ENCODE data around the gene ZNF648. TPM values are rescaled to one million over a fixed set of nuclear protein-coding genes. Genes with fewer than 3 reads are reported as not detected.
"Not testable (repeated sequence)": the region's sequence is repeated elsewhere in the genome, so short reads cannot be mapped to it uniquely, and the experiment has no call there.

ZNF648 gene
- not detected in 2 replicates for total RNA-seq

GRCh38 chr1:182061594-182061993 lies at the start of gene ZNF648:
TSS of gene ZNF648 (minus strand) at chr1:182061712. CDS start at chr1:182058010, 3,702 bp downstream.
- DNase-seq (ENCODE audit: low read depth) = no peak

- DNase-seq (ENCODE audit: low read depth) = no peak
Measured at GRCh38 chr1:182110635-182111034, 49.1 kb upstream of the ZNF648 start.

- no peak for DNase-seq (ENCODE audit: low read depth)
Measured at GRCh38 chr1:182109771-182110170, 48.3 kb upstream of the ZNF648 start.

- DNase-seq (ENCODE audit: low read depth) = no peak
Measured at GRCh38 chr1:182107209-182107608, 45.7 kb upstream of the ZNF648 start.

- DNase-seq (ENCODE audit: low read depth) = no peak
Measured at GRCh38 chr1:182102043-182102416, 40.5 kb upstream of the ZNF648 start.

- peak; percentile 69 for DNase-seq (ENCODE audit: low read depth)
Measured at GRCh38 chr1:182101415-182102042, 40.0 kb upstream of the ZNF648 start.

- DNase-seq (ENCODE audit: low read depth) = no peak
Measured at GRCh38 chr1:182098301-182098700, 36.8 kb upstream of the ZNF648 start.

- DNase-seq (ENCODE audit: low read depth) = no peak
Measured at GRCh38 chr1:182095946-182096345, 34.4 kb upstream of the ZNF648 start.

GRCh38 chr1:182094514-182095005 lies 33.0 kb upstream of the ZNF648 start:
- not testable (repeated sequence) for DNase-seq (ENCODE audit: low read depth)

- DNase-seq (ENCODE audit: low read depth) = no peak
Measured at GRCh38 chr1:182093781-182094180, 32.3 kb upstream of the ZNF648 start.

- DNase-seq (ENCODE audit: low read depth) = no peak
Measured at GRCh38 chr1:182092336-182092735, 30.8 kb upstream of the ZNF648 start.

GRCh38 chr1:182091083-182091482 lies 29.6 kb upstream of the ZNF648 start:
- no peak for DNase-seq (ENCODE audit: low read depth)

- peak; percentile 2 for DNase-seq (ENCODE audit: low read depth)
Measured at GRCh38 chr1:182087719-182088350, 26.3 kb upstream of the ZNF648 start.

GRCh38 chr1:182087304-182087703 lies 25.8 kb upstream of the ZNF648 start:
- no peak for DNase-seq (ENCODE audit: low read depth)

- no peak for DNase-seq (ENCODE audit: low read depth)
Measured at GRCh38 chr1:182086620-182087019, 25.1 kb upstream of the ZNF648 start.

- no peak for DNase-seq (ENCODE audit: low read depth)
Measured at GRCh38 chr1:182086136-182086535, 24.6 kb upstream of the ZNF648 start.

GRCh38 chr1:182085726-182086125 lies 24.2 kb upstream of the ZNF648 start:
- DNase-seq (ENCODE audit: low read depth) = no peak

GRCh38 chr1:182084487-182085316 lies 23.2 kb upstream of the ZNF648 start:
- DNase-seq (ENCODE audit: low read depth) = peak; percentile 63

- peak; percentile 13 for DNase-seq (ENCODE audit: low read depth)
Measured at GRCh38 chr1:182083851-182084486, 22.5 kb upstream of the ZNF648 start.

GRCh38 chr1:182080955-182081582 lies 19.6 kb upstream of the ZNF648 start:
- DNase-seq (ENCODE audit: low read depth) = peak; percentile 41

- DNase-seq (ENCODE audit: low read depth) = no peak
Measured at GRCh38 chr1:182080040-182080439, 18.5 kb upstream of the ZNF648 start.

GRCh38 chr1:182071924-182072323 lies 10.4 kb upstream of the ZNF648 start:
- DNase-seq (ENCODE audit: low read depth) = no peak
